ENCODE data around the gene COQ8B.

COQ8B gene

GRCh38 chr19:40688309-40688708 lies 28.4 kb downstream of the COQ8B start:
- H3K4me1 ChIP-seq: peaks cover 27 to 45% (median 38%) of the 10 kb centered on the region in 10 experiments
- peak overlapping the region in 8 of 11 experiments; percentile 95 to 100 (median 98); a peak in 8 of 22 replicates for H3K4me2 ChIP-seq
- no peak for TF ChIP-seq Cebpa-rat (IDR thresholded peaks at IDR 0.05)
- no peaks in the 10 kb centered on the region for H3K9me3 ChIP-seq (replicated peaks in 1 of 11)
- H3K27ac ChIP-seq: no peak overlapping the region
- H3K36me3 ChIP-seq: peaks cover 11 to 36% (median 25%) of the 10 kb centered on the region in 11 experiments; a peak in 21 of 22 replicates
- no peak overlapping the region for H3K4me3 ChIP-seq
- H3K9ac ChIP-seq: no peak overlapping the region
- H4K20me1 ChIP-seq: peaks cover 0 to 20% (median 0%) of the 10 kb centered on the region in 11 experiments; a peak in 4 of 22 replicates
- no peaks in the 10 kb centered on the region for H3K27me3 ChIP-seq

- Histone ChIP-seq H4K20me1 (peaks cover 0 to 20% (median 0%) of the 10 kb centered on the region in 11 experiments; a peak in 4 of 22 replicates), H3K4me3 (no peak overlapping the region), H3K27me3 (no peaks in the 10 kb centered on the region), H3K4me2 (peak overlapping the region in 2 of 11 experiments; percentile 98 to 99; a peak in 1 of 22 replicates), H3K4me1 (peaks cover 27 to 45% (median 38%) of the 10 kb centered on the region in 10 experiments), H3K36me3 (peaks cover 14 to 38% (median 27%) of the 10 kb centered on the region in 11 experiments; a peak in 21 of 22 replicates), H3K27ac (no peak overlapping the region), H3K9ac (no peak overlapping the region), H3K9me3 (replicated peaks in 1 of 11) (no peaks in the 10 kb centered on the region)
- no peak for TF ChIP-seq Cebpa-rat (IDR thresholded peaks at IDR 0.05)
Measured at GRCh38 chr19:40687525-40688016, 29.1 kb downstream of the COQ8B start.

- no peak overlapping the region for H3K4me2 ChIP-seq
Measured at GRCh38 chr19:40686882-40687524, 29.7 kb downstream of the COQ8B start.

GRCh38 chr19:40685563-40685962 lies 31.1 kb downstream of the COQ8B start:
- no peaks in the 10 kb centered on the region for H3K27me3 ChIP-seq
- H3K36me3 ChIP-seq: peaks cover 28 to 58% (median 43%) of the 10 kb centered on the region in 11 experiments; a peak in 21 of 22 replicates
- no peak for TF ChIP-seq Cebpa-rat (IDR thresholded peaks at IDR 0.05)
- no peaks in the 10 kb centered on the region for H3K9me3 ChIP-seq (replicated peaks in 1 of 11)
- H3K9ac ChIP-seq: no peak overlapping the region
- no peak overlapping the region for H3K27ac ChIP-seq
- H3K4me3 ChIP-seq: no peak overlapping the region
- H3K4me2 ChIP-seq: no peak overlapping the region
- peaks cover 0 to 20% (median 0%) of the 10 kb centered on the region in 11 experiments; a peak in 5 of 22 replicates for H4K20me1 ChIP-seq
- H3K4me1 ChIP-seq: peaks cover 19 to 30% (median 25%) of the 10 kb centered on the region in 10 experiments

More at GRCh38 chr19:40686882-40687524, 29.7 kb downstream of the COQ8B start:
- no peaks in the 10 kb centered on the region for H3K9me3 ChIP-seq (replicated peaks in 1 of 11)
- peaks cover 0 to 20% (median 0%) of the 10 kb centered on the region in 11 experiments; a peak in 4 of 22 replicates for H4K20me1 ChIP-seq
- H3K4me3 ChIP-seq: no peak overlapping the region
- no peaks in the 10 kb centered on the region for H3K27me3 ChIP-seq
- no peak overlapping the region for H3K9ac ChIP-seq
- no peak overlapping the region for H3K27ac ChIP-seq
- no peak for TF ChIP-seq Cebpa-rat (IDR thresholded peaks at IDR 0.05)
- peaks cover 27 to 42% (median 36%) of the 10 kb centered on the region in 10 experiments for H3K4me1 ChIP-seq
- H3K36me3 ChIP-seq: peaks cover 19 to 44% (median 33%) of the 10 kb centered on the region in 11 experiments; a peak in 21 of 22 replicates

- Histone ChIP-seq H3K36me3 (peaks cover 30 to 63% (median 45%) of the 10 kb centered on the region in 11 experiments; a peak in 21 of 22 replicates), H3K4me1 (peaks cover 18 to 28% (median 23%) of the 10 kb centered on the region in 10 experiments), H4K20me1 (peaks cover 0 to 20% (median 0%) of the 10 kb centered on the region in 11 experiments; a peak in 5 of 22 replicates), H3K27me3 (no peaks in the 10 kb centered on the region), H3K27ac (no peak overlapping the region), H3K4me2 (no peak overlapping the region), H3K9ac (no peak overlapping the region), H3K4me3 (no peak overlapping the region), H3K9me3 (replicated peaks in 1 of 11) (no peaks in the 10 kb centered on the region)
- no peak for TF ChIP-seq Cebpa-rat (IDR thresholded peaks at IDR 0.05)
Measured at GRCh38 chr19:40685016-40685526, 31.6 kb downstream of the COQ8B start.

GRCh38 chr19:40684280-40684679 lies 32.4 kb downstream of the COQ8B start:
- no peaks in the 10 kb centered on the region for H3K9me3 ChIP-seq (replicated peaks in 1 of 11)
- peaks cover 0 to 15% (median 0%) of the 10 kb centered on the region in 11 experiments; a peak in 5 of 22 replicates for H4K20me1 ChIP-seq
- H3K9ac ChIP-seq: no peak overlapping the region
- no peak overlapping the region for H3K4me3 ChIP-seq
- peaks cover 10 to 20% (median 15%) of the 10 kb centered on the region in 10 experiments for H3K4me1 ChIP-seq
- H3K4me2 ChIP-seq: no peak overlapping the region
- peaks cover 30 to 71% (median 48%) of the 10 kb centered on the region in 11 experiments; a peak in 21 of 22 replicates for H3K36me3 ChIP-seq
- TF ChIP-seq Cebpa-rat (IDR thresholded peaks at IDR 0.05): no peak
- no peak overlapping the region for H3K27ac ChIP-seq
- no peaks in the 10 kb centered on the region for H3K27me3 ChIP-seq

GRCh38 chr19:40683437-40683836 lies 33.2 kb downstream of the COQ8B start:
- H4K20me1 ChIP-seq: peaks cover 0 to 14% (median 0%) of the 10 kb centered on the region in 11 experiments; a peak in 4 of 22 replicates
- H3K27me3 ChIP-seq: no peaks in the 10 kb centered on the region
- TF ChIP-seq Cebpa-rat (IDR thresholded peaks at IDR 0.05): no peak
- no peak overlapping the region for H3K9ac ChIP-seq
- H3K27ac ChIP-seq: no peak overlapping the region
- H3K9me3 ChIP-seq (replicated peaks in 1 of 11): no peaks in the 10 kb centered on the region
- H3K4me3 ChIP-seq: no peak overlapping the region
- H3K36me3 ChIP-seq: peaks cover 38 to 79% (median 56%) of the 10 kb centered on the region in 11 experiments
- H3K4me1 ChIP-seq: peaks cover 2 to 12% (median 7%) of the 10 kb centered on the region in 10 experiments; a peak in 10 of 20 replicates
- no peak overlapping the region for H3K4me2 ChIP-seq

GRCh38 chr19:40682431-40682964 lies 34.2 kb downstream of the COQ8B start:
- Histone ChIP-seq H3K27me3 (no peaks in the 10 kb centered on the region), H3K4me1 (peaks cover 0 to 3% (median 0%) of the 10 kb centered on the region in 10 experiments; a peak in 2 of 20 replicates), H3K9me3 (replicated peaks in 1 of 11) (no peaks in the 10 kb centered on the region), H3K4me3 (no peak overlapping the region), H3K36me3 (peaks cover 47 to 89% (median 66%) of the 10 kb centered on the region in 11 experiments), H3K27ac (no peak overlapping the region), H3K4me2 (no peak overlapping the region), H4K20me1 (peaks cover 0 to 9% (median 0%) of the 10 kb centered on the region in 11 experiments; a peak in 4 of 22 replicates), H3K9ac (no peak overlapping the region)
- TF ChIP-seq Cebpa-rat (IDR thresholded peaks at IDR 0.05): no peak

GRCh38 chr19:40681039-40681438 lies 35.6 kb downstream of the COQ8B start:
- no peak overlapping the region for H3K4me3 ChIP-seq
- peaks cover 59 to 91% (median 75%) of the 10 kb centered on the region in 11 experiments for H3K36me3 ChIP-seq
- H4K20me1 ChIP-seq: peaks cover 0 to 9% (median 0%) of the 10 kb centered on the region in 11 experiments; a peak in 1 of 22 replicates
- H3K9ac ChIP-seq: no peak overlapping the region
- no peak overlapping the region for H3K27ac ChIP-seq
- TF ChIP-seq Cebpa-rat (IDR thresholded peaks at IDR 0.05): no peak
- no peaks in the 10 kb centered on the region for H3K27me3 ChIP-seq
- H3K9me3 ChIP-seq (replicated peaks in 1 of 11): no peaks in the 10 kb centered on the region
- H3K4me1 ChIP-seq: no peaks in the 10 kb centered on the region
- no peak overlapping the region for H3K4me2 ChIP-seq

Measured in BLaER1 treated with 17β-estradiol and CSF1 and Interleukin-3, amounts not matched to agents 10 nM and 100 nM (cell line).